Measurements from ENCODE around the gene TMEM178B. TPM values are rescaled to one million over a fixed set of nuclear protein-coding genes. Genes with fewer than 3 reads are reported as not detected.

TMEM178B gene
- total RNA-seq, 1 donor, result 0.43 TPM

DNA sequence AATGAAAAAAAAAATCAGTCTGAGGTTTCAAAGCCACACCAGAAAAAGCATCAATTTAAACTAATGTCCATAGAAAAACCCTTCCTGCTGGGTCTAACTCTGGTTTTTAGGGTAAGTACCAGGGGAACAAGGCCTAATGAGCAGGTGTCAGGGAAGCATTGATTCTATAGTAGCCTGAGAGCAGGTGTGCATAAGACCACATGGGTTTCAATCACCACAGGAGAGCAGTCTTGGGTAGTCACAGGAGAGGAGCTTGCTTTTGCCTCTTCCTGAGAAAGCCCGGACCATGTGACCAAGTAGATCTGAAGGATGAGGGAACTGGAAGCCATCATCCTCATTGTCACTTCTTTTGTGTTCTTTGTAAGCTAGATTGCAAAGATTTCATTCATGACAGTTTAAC, 411.0 kb downstream of the TMEM178B start:
- TF ChIP-seq, protein P1, sequence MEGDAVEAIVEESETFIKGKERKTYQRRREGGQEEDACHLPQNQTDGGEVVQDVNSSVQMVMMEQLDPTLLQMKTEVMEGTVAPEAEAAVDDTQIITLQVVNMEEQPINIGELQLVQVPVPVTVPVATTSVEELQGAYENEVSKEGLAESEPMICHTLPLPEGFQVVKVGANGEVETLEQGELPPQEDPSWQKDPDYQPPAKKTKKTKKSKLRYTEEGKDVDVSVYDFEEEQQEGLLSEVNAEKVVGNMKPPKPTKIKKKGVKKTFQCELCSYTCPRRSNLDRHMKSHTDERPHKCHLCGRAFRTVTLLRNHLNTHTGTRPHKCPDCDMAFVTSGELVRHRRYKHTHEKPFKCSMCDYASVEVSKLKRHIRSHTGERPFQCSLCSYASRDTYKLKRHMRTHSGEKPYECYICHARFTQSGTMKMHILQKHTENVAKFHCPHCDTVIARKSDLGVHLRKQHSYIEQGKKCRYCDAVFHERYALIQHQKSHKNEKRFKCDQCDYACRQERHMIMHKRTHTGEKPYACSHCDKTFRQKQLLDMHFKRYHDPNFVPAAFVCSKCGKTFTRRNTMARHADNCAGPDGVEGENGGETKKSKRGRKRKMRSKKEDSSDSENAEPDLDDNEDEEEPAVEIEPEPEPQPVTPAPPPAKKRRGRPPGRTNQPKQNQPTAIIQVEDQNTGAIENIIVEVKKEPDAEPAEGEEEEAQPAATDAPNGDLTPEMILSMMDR (IDR thresholded peaks at IDR 0.05; ENCODE audit: insufficient read depth, low read depth, low read length), result no peak
- no peak overlapping the region for H3K4me3 ChIP-seq (ENCODE audit: low read depth, low read length)

DNA sequence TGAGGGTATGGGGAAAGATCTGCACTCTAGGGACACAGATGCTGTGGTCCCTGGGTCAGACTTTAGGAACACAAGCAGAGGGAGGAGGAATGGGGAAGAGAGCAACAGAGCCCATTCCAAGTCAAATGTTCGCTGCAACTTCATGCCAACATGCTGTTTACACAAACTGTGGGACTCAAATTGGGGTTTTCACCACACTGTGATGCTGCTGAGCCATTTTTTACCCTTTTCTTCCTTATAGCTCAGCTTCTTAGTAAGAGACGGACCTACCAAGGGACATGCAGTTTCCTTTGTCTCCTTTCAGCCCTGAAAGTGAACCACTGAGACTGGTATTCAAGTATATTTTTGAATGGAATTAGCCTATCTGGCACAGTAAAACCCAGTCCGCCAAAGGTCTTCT, 413.1 kb downstream of the TMEM178B start:
- no peak for DNase-seq (ENCODE audit: low read depth)
- no peak overlapping the region for H3K4me3 ChIP-seq (ENCODE audit: low read depth, low read length)
- TF ChIP-seq, protein P1 (IDR thresholded peaks at IDR 0.05; ENCODE audit: insufficient read depth, low read depth, low read length), result no peak

More for the DNA sequence above, 411.0 kb downstream of the TMEM178B start:
- no peak for DNase-seq (ENCODE audit: low read depth)

DNA sequence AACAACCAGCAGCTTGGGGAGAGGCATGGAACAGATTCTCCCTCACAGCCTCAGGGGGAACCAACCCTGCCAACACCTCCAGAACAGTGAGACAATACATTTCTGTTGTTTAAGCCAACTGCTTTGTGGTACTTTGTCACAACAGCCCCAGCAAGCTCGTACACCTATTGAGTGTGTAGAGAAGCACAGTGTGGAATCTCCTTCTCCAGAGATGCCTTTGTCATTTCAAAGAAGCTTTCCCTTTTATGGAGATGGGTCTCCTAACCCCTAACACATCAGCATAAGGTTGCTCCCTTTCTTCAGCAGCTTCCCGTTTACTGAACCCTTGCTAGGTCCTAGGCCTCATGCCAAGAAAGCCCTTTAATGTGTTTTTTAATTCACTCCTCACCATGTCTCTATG, 416.6 kb downstream of the TMEM178B start:
- TF ChIP-seq, protein P1 (IDR thresholded peaks at IDR 0.05; ENCODE audit: insufficient read depth, low read depth, low read length), result no peak
- no peak for DNase-seq (ENCODE audit: low read depth)
- H3K4me3 ChIP-seq (ENCODE audit: low read depth, low read length), result no peak overlapping the region

DNA sequence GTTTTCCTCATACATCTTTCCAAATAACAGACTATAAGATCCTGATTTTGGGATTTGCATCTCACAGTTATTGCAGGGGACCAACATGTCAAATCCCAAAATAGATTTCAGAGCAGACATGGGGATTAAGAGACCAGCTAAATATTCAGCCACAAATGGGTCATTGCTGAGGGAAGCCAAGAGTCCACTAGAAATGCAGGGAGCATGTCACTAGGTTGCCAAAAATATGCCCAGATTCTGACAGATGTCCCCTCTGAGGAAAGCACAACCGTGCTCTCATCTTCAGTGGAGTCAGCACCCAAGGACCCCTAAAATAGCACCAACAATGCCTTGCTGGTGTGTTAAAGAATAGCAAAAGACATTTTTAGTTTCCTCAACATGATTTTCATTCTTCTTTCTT, 421.2 kb downstream of the TMEM178B start:
- no peak overlapping the region for H3K4me3 ChIP-seq (ENCODE audit: low read depth, low read length)
- DNase-seq (ENCODE audit: low read depth), result no peak
- TF ChIP-seq, protein P1 (IDR thresholded peaks at IDR 0.05; ENCODE audit: insufficient read depth, low read depth, low read length), result no peak

DNA sequence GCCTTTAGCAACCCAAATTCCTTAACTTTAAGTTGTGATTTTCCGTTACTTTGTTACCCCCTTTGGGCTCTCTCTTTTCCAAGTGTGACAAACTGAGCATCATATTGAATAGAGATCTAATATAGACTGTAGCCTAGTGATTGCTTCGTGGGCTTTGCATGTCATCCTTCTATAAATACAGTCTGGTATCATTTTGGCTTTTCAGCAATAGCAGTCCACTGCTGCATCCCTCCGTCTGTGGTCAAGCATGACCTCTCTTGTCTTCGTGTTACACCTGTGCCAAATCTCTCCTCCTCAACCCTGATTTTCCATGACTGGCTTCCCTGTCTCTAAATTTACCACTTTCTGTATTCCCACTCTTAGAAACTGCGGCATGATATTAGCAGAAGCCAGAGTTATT, 423.5 kb downstream of the TMEM178B start:
- DNase-seq (ENCODE audit: low read depth), result no peak
- TF ChIP-seq, protein P1 (IDR thresholded peaks at IDR 0.05; ENCODE audit: insufficient read depth, low read depth, low read length), result no peak
- no peak overlapping the region for H3K4me3 ChIP-seq (ENCODE audit: low read depth, low read length)

DNA sequence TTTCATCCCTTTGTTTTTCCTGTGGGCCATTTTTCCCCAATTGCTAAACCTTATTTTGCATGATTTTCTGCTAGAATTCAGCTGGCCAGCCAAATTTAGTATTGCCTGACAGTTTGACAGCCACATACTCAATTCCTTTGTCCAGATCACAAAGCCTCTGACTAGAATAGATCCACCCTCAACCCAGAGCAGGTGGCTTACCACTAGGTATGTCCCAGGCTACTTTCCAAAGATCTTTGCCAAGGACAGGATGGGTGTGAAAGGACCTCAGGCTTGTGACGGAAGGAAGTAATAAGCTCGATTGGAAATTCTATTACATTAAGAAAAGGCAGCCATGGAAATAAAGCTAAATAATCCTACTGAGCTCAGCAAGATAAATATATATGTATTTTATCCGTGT, 426.7 kb downstream of the TMEM178B start:
- TF ChIP-seq, protein P1 (IDR thresholded peaks at IDR 0.05; ENCODE audit: insufficient read depth, low read depth, low read length), result no peak
- no peak for DNase-seq (ENCODE audit: low read depth)
- H3K4me3 ChIP-seq (ENCODE audit: low read depth, low read length), result no peak overlapping the region

DNA sequence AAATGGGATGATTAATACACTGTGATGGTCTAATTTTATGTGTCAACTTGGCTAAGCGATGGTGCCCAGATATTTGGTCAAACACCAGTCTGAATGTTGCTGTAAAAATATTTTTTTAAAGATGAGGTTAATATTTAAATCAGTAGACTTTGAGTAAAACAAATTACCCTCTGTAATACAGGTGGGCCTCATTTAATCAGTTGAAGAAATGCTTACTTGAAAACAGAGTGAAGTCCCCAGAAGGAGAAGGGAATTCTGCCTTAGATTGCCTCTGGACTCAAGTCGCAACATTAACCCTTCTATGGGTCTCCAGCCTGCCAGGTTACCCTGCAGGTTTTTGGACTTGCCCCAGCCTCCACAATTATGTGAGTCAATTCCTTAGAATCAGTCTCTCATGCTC, 427.6 kb downstream of the TMEM178B start:
- no peak overlapping the region for H3K4me3 ChIP-seq (ENCODE audit: low read depth, low read length)
- TF ChIP-seq, protein P1 (IDR thresholded peaks at IDR 0.05; ENCODE audit: insufficient read depth, low read depth, low read length), result no peak
- DNase-seq (ENCODE audit: low read depth), result no peak
